DOHH2 (cell line): ENCODE data around the gene FIGNL2.

Experiments used
- H3F3A ChIP-seq: fragments of 200-600 bp; sonication (generic), shearing (Covaris generic); 2 replicates; pipeline ENCODE4 v1.6.0; 2016; ENCODE audit warnings: antibody characterized with exemption, mild to moderate bottlenecking; ENCODE audit not compliant: control insufficient read depth, insufficient read depth
- H3K27ac ChIP-seq: fragments of 200-600 bp; sonication (generic); 2 replicates; pipeline ENCODE4 v1.5.1; 2014; ENCODE audit warnings: low read depth, mild to moderate bottlenecking, low read length, moderate library complexity
- H3K27me3 ChIP-seq: fragments of 200-600 bp; sonication (generic); 2 replicates; pipeline ENCODE4 v1.6.1; 2014; ENCODE audit warnings: mild to moderate bottlenecking, low read length, mixed read lengths; ENCODE audit not compliant: control insufficient read depth
- H3K36me3 ChIP-seq: fragments of 200-600 bp; sonication (generic); 2 replicates; pipeline ENCODE4 v1.6.1; 2014; ENCODE audit warnings: mild to moderate bottlenecking, low read length, moderate library complexity, mixed read lengths; ENCODE audit not compliant: control insufficient read depth
- H3K4me1 ChIP-seq: fragments of 200-600 bp; sonication (generic); 2 replicates; pipeline ENCODE4 v1.6.1; 2014; ENCODE audit warnings: mild to moderate bottlenecking, low read length, mixed read lengths; ENCODE audit not compliant: control insufficient read depth
- H3K4me2 ChIP-seq: fragments of 200-600 bp; sonication (generic); 2 replicates; pipeline ENCODE4 v1.6.0; 2014; ENCODE audit warnings: mild to moderate bottlenecking, low read length, moderate library complexity
- H3K4me3 ChIP-seq: fragments of 200-600 bp; sonication (generic); 2 replicates; pipeline ENCODE4 v1.5.1; 2014; ENCODE audit warnings: mild to moderate bottlenecking, low read length, mixed read lengths
- H3K79me2 ChIP-seq: fragments of 200-600 bp; sonication (generic); 2 replicates; pipeline ENCODE4 v1.6.1; 2014; ENCODE audit warnings: mild to moderate bottlenecking, low read length, mixed read lengths; ENCODE audit not compliant: control insufficient read depth
- H3K9me2 ChIP-seq: fragments of 200-600 bp; sonication (generic); replicated peaks from 2 replicates; pipeline ENCODE4 v1.6.1; 2014; ENCODE audit warnings: mild to moderate bottlenecking, low read length, mixed read lengths; ENCODE audit not compliant: control insufficient read depth
- H3K9me3 ChIP-seq: fragments of 200-600 bp; sonication (generic); 2 replicates; pipeline ENCODE4 v1.6.1; 2014; ENCODE audit warnings: antibody characterized with exemption, low read length, mixed read lengths; ENCODE audit not compliant: control insufficient read depth, insufficient read depth
- H4K20me1 ChIP-seq: fragments of 200-600 bp; sonication (generic); 2 replicates; pipeline ENCODE4 v1.6.0; 2014; ENCODE audit warnings: low read depth, mild to moderate bottlenecking, antibody characterized with exemption, low read length, moderate library complexity; ENCODE audit not compliant: control insufficient read depth, insufficient read depth
- CTCF ChIP-seq: fragments of 200-600 bp; sonication (generic); IDR thresholded peaks from one replicate; pipeline ENCODE4 v1.5.1; 2014; ENCODE audit warnings: antibody characterized with exemption, mild to moderate bottlenecking, low read depth, low read length; ENCODE audit not compliant: poor library complexity, severe bottlenecking
- EZH2phosphoT487 ChIP-seq: fragments of 200-600 bp; sonication (generic); IDR thresholded peaks from 2 replicates; pipeline ENCODE4 v1.6.1; 2017; ENCODE audit warnings: borderline replicate concordance, mild to moderate bottlenecking, antibody characterized with exemption, low read length, moderate library complexity, mixed read lengths

The FIGNL2 gene

GRCh38 chr12:51879102-51879501 is 30.6 kb upstream of the FIGNL2 start:
- no peaks in the 10 kb centered on the region for H3K9me2 ChIP-seq
- TF ChIP-seq EZH2phosphoT487 = no peak

GRCh38 chr12:51874486-51874885 is 26.0 kb upstream of the FIGNL2 start:
- H3K27me3 ChIP-seq = peaks cover 7% of the 10 kb centered on the region
- no peaks in the 10 kb centered on the region for H3K4me1 ChIP-seq
- TF ChIP-seq CTCF = no peak
- TF ChIP-seq EZH2phosphoT487 = no peak
- no peaks in the 10 kb centered on the region for H3K36me3 ChIP-seq
- no peaks in the 10 kb centered on the region for H3F3A ChIP-seq
- H3K79me2 ChIP-seq = no peaks in the 10 kb centered on the region
- no peak overlapping the region for H3K4me2 ChIP-seq
- H3K9me3 ChIP-seq = no peaks in the 10 kb centered on the region
- H3K27ac ChIP-seq = no peak overlapping the region
- no peak overlapping the region for H3K4me3 ChIP-seq
- H4K20me1 ChIP-seq = no peaks in the 10 kb centered on the region
- no peaks in the 10 kb centered on the region for H3K9me2 ChIP-seq

More at GRCh38 chr12:51879102-51879501, 30.6 kb upstream of the FIGNL2 start:
- Histone ChIP-seq H3K27me3 (no peaks in the 10 kb centered on the region), H3K4me2 (no peak overlapping the region), H3K79me2 (no peaks in the 10 kb centered on the region), H3F3A (no peaks in the 10 kb centered on the region), H3K36me3 (no peaks in the 10 kb centered on the region), H3K4me1 (no peaks in the 10 kb centered on the region), H4K20me1 (no peaks in the 10 kb centered on the region), H3K4me3 (no peak overlapping the region), H3K9me3 (no peaks in the 10 kb centered on the region), H3K27ac (no peak overlapping the region)

GRCh38 chr12:51874000-51874399 is 25.5 kb upstream of the FIGNL2 start:
- no peak overlapping the region for H3K4me2 ChIP-seq

More at GRCh38 chr12:51874000-51874399, 25.5 kb upstream of the FIGNL2 start:
- TF ChIP-seq EZH2phosphoT487 = no peak
- TF ChIP-seq CTCF = no peak
- Histone ChIP-seq H3K27me3 (peaks cover 7% of the 10 kb centered on the region), H3K4me1 (no peaks in the 10 kb centered on the region), H3F3A (no peaks in the 10 kb centered on the region), H3K79me2 (no peaks in the 10 kb centered on the region), H3K4me3 (no peak overlapping the region), H4K20me1 (no peaks in the 10 kb centered on the region), H3K27ac (no peak overlapping the region), H3K9me3 (no peaks in the 10 kb centered on the region), H3K36me3 (no peaks in the 10 kb centered on the region), H3K9me2 (no peaks in the 10 kb centered on the region)
